Omental fat pad (tissue), 4 donors: ENCODE data around the gene TMEM179B. TPM values are rescaled to one million over a fixed set of nuclear protein-coding genes. Genes with fewer than 3 reads are reported as not detected.
"Not testable (repeated sequence)": the region's sequence is repeated elsewhere in the genome, so short reads cannot be mapped to it uniquely, and the experiment has no call there.

Experiments
- ATAC-seq: fragments of 150-250 bp; one replicate; pipeline ENCODE4 v1.9.1; 2016; ENCODE audit warnings: mild to moderate bottlenecking, moderate library complexity; ENCODE audit not compliant: low FRiP score
- DNase-seq: peaks from one replicate; pipeline ENCODE4 v3.0.0-alpha.2; 2019; ENCODE audit warnings: low spot score
- CTCF ChIP-seq, 3 donors: fragments of 450-650 bp; IDR thresholded peaks; one replicate each; pipeline ENCODE4 v1.5.1; 2016 to 2017; ENCODE audit warnings: antibody characterized with exemption in 3 of 3, mild to moderate bottlenecking in 3 of 3, moderate library complexity in 2 of 3
- total RNA-seq, 4 donors: library from RNA; depleted of rRNA; stranded (reverse); fragments of >200 nt; gene quantifications; one replicate each; pipeline ENCODE4 v1.1.0, GENCODE V29; 2016

The TMEM179B gene
- total RNA-seq, 4 donors from 2014 or later, result 36.4 to 69.7 (median 57.1) TPM

DNA sequence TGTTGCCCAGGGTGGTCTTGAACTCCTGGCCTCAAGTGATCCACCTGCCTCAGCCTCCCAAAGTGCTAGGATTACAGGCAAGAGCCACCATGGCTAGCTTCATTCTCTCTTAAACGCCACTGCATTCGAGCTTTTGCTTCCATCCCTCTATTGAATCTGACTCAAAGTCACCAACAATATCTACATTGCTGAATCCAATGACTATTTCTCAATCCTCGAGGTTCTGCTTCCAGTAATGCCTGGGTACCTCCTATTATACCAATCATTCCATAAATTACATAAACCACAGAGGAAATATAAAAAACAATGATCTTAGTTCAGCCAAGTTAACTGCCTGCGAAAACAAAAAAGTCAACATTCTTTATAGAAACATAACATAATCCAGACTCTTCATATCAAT lies 29.9 kb downstream of the TMEM179B start:
- DNase-seq, result no peak
- ATAC-seq, result no peak
- no peak for TF ChIP-seq CTCF (IDR thresholded peaks at IDR 0.05)

DNA sequence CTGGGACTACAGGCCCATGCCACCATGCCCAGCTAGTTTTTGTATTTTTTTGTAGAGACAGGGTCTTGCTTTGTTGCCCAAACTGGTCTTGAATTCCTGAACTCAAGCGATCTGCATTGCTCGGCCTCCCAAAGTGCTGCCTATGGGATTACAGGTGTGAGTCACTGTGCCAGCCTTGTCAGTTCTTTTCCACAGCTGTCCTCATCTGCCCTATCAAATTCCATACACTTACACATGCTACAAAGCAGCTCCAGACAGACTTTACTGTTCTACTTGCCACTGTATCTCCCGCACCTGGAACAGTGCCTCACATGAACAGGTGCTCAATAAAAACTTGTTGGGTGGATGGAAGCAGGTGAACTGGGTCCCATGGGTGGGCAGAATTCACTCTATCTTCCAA lies 36.5 kb downstream of the TMEM179B start:
- no peak for TF ChIP-seq CTCF (IDR thresholded peaks at IDR 0.05)
- no peak for DNase-seq
- no peak for ATAC-seq

- ATAC-seq, DNase-seq: not testable (repeated sequence)
Measured at GRCh38 chr11:62828130-62828529, 40.9 kb downstream of the TMEM179B start.

DNA sequence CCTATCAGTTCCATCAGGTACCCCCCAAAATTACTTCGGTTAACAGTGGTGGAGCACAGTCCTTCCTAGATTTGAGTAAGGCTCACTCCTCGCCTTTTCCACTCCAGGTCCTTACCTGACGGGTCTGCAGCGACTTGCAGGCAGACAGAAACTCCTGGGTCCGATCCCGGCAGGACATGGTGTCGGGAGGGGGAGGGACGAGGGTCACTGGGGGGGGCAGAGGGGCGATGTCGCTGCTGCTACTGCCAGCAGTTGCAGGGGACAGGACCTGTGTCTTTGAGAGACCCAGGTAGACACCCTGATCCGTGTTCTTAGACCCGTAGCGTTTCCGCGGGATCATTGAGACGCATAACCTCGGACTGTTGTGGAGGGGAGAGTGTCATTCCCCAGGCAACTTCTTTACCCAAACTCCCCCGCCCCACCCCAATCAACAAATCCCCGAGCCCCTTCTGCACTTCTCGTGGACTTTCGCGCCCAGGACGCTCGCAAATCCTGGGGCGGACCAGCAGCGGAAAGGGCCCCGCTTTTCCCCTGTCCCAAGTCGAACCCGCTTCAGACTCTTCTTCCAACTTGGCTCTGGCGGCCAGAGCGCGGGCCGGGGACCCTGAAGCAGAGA lies 43.8 kb downstream of the TMEM179B start:
- peak; percentile 10 for ATAC-seq
- TF ChIP-seq CTCF (IDR thresholded peaks at IDR 0.05), result no peak
- no peak for DNase-seq

DNA sequence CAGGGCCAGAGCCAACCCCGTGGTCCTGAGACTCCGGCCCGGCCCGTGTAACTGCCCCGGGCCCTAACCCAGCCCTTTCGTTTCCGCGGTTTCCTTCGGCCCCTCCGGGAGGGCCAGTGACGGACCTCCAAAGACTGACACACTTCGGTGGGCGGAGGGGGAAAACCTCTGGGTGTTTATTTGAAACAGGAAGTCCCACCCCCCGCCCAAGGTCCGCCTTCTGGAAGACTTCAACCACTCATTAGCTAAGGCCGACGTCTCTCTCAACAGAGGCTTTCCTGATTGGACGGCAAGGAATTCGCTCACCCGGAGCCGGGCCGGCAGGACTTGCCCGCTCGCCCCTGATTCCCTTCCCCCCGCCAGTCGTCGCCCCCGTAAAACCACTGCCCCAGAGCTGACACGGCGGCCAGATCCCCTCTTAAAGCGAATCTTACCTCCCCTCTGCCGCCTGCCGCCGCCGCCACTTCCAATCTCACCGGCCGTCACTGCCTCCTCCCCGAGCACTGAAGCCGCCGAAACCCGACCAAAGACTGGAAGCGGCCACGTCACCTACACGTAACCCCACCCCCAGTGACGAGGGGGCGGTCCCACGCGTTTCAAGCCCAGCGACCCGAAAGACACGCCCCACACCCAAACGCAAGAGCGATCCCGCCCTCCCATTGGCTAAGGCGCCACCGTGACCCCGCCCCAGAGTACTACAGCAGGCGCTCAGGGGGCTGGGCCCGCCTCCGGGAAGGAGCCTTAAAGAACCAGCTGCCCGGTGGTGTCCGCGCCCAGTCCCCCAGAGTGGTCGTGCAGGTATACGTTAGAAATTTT lies 44.5 kb downstream of the TMEM179B start, which contains the start of gene STX5:
TSS of gene STX5 (minus strand) at position 532 of the 816 bp plus-strand sequence. CDS start 808 bp downstream, outside the sequence.
- no peak for TF ChIP-seq CTCF (IDR thresholded peaks at IDR 0.05)
- ATAC-seq (peak; percentile 96), DNase-seq (peak; percentile 98)

DNA sequence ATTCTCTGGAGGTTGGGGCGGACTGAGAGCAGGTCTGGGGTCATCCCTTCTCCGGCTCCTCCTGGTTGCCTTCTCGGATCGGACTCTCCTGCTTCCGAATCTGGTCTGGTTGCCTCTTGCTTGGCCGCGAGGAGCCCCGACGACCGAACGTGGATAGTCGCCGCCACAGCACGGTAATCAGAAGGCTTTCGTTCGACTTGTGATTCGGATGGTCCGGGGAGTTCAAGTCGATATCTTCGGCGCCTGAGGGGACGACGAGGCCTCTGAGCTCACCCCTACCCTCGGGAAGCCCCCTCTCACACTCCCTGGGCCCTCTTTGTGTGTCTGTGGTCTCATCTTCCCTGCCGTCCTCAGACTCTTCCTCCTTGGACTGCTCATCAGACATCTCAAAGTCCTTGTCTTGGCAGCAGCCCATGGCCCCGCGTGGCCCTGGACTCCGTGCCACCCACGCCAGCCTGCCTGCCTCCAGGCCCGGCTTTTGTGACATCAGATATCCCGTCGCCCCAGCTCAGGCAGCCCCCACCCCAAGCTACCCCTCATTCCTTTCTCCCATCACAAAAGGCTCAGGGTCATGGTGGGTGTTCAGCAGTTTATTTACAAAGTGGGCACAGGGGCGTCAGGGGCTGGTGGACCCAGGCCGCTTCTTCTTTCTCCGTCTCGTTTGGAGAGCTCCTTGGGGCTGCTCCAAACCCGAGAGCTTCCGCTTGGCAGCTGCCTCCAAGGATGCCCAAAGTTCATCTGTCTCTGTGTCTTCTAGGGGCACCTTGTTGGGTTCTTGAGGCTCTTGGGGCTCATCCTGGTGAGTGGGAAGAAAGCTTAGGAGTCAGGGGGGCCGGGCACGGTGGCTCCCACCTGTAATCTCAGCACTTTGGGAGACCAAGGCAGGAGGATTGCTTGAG lies 45.4 kb downstream of the TMEM179B start, which contains the start of gene TEX54:
TSS of gene TEX54 (minus strand) at position 506 of the 899 bp plus-strand sequence.
- DNase-seq (no peak), ATAC-seq (peak; percentile 13)
- no peak for TF ChIP-seq CTCF (IDR thresholded peaks at IDR 0.05)

DNA sequence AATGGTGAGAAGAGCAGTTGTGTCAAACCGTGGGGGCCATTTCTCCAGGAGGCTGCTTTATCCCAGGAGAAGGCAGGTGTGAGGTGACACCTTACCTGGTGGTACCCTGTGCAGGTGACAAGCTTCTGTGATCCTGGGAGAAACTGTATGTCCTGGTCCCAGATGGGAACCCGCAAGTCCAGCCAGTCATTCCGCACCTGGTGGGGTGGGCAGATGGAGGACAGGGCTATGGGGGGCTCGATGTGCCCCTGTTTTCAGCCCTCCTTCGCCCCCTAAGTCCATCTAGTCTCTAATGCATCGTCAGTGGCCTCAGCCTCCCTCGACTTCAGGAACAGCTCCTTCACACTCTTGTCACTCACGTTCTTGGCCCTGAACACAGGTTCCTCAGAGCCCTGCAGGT lies 48.1 kb downstream of the TMEM179B start:
- no peak for TF ChIP-seq CTCF (IDR thresholded peaks at IDR 0.05)
- DNase-seq (no peak), ATAC-seq (no peak)
